Measurements from ENCODE around the gene CTNNA3. TPM values are rescaled to one million over a fixed set of nuclear protein-coding genes. Genes with fewer than 3 reads are reported as not detected.

The CTNNA3 gene
- total RNA-seq, 1 experiment from 2014 or later = 0.85 TPM

DNA sequence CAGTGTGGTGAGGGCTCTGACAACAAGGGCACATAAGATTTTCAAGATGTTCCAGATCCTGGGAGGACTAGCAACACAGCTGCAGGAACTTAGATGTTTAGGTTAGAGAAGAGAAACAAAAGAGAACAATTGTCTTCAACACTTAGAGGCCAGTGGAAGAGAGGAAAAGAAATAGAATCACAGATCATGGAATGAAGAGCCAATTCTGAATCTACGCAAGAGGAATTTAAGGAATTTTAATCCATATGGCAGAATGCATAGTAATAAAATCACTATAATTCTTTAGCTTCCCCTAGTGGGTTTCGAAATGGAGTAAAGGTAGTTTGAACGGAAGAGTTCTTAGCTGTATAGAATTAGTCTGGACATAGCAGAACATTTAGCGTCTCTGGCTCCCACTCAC, 884.8 kb downstream of the CTNNA3 start:
- POLR2A ChIA-PET = no interaction called here
- H3K36me3 ChIP-seq (ENCODE audit: control insufficient read depth, insufficient read depth, low read length) = no peaks in the 10 kb centered on the region
- no peaks in the 10 kb centered on the region for H3K9me3 ChIP-seq (ENCODE audit: control insufficient read depth, insufficient read depth, low read depth, low read length)
- BruUV-seq (replicated peaks) = no TSS peak
- CTCF ChIA-PET = no interaction called here
- DNase-seq (ENCODE audit: low read depth, low spot score) (no peak), ATAC-seq (no peak)
- no peaks in the 10 kb centered on the region for H3K4me1 ChIP-seq (ENCODE audit: control insufficient read depth, insufficient read depth, low read length)
- no peak overlapping the region for H3K4me3 ChIP-seq (ENCODE audit: low read depth in 2 of 2, low read length in 2 of 2)
- no peak for TF ChIP-seq SIN3A (IDR thresholded peaks at IDR 0.05; ENCODE audit: borderline replicate concordance, insufficient read depth, low read depth, low read length)
- no peak for TF ChIP-seq TCF7L2 (IDR thresholded peaks at IDR 0.05; ENCODE audit: low read depth, low read length)
- no peak for TF ChIP-seq POLR2AphosphoS5 (IDR thresholded peaks at IDR 0.05; ENCODE audit: low read depth, low read length)
- TF ChIP-seq, protein P1, sequence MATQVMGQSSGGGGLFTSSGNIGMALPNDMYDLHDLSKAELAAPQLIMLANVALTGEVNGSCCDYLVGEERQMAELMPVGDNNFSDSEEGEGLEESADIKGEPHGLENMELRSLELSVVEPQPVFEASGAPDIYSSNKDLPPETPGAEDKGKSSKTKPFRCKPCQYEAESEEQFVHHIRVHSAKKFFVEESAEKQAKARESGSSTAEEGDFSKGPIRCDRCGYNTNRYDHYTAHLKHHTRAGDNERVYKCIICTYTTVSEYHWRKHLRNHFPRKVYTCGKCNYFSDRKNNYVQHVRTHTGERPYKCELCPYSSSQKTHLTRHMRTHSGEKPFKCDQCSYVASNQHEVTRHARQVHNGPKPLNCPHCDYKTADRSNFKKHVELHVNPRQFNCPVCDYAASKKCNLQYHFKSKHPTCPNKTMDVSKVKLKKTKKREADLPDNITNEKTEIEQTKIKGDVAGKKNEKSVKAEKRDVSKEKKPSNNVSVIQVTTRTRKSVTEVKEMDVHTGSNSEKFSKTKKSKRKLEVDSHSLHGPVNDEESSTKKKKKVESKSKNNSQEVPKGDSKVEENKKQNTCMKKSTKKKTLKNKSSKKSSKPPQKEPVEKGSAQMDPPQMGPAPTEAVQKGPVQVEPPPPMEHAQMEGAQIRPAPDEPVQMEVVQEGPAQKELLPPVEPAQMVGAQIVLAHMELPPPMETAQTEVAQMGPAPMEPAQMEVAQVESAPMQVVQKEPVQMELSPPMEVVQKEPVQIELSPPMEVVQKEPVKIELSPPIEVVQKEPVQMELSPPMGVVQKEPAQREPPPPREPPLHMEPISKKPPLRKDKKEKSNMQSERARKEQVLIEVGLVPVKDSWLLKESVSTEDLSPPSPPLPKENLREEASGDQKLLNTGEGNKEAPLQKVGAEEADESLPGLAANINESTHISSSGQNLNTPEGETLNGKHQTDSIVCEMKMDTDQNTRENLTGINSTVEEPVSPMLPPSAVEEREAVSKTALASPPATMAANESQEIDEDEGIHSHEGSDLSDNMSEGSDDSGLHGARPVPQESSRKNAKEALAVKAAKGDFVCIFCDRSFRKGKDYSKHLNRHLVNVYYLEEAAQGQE (IDR thresholded peaks at IDR 0.05; ENCODE audit: insufficient read depth in 1 of 2, low read depth in 2 of 2, low read length in 1 of 2) = no peak
- TF ChIP-seq, protein P2, sequence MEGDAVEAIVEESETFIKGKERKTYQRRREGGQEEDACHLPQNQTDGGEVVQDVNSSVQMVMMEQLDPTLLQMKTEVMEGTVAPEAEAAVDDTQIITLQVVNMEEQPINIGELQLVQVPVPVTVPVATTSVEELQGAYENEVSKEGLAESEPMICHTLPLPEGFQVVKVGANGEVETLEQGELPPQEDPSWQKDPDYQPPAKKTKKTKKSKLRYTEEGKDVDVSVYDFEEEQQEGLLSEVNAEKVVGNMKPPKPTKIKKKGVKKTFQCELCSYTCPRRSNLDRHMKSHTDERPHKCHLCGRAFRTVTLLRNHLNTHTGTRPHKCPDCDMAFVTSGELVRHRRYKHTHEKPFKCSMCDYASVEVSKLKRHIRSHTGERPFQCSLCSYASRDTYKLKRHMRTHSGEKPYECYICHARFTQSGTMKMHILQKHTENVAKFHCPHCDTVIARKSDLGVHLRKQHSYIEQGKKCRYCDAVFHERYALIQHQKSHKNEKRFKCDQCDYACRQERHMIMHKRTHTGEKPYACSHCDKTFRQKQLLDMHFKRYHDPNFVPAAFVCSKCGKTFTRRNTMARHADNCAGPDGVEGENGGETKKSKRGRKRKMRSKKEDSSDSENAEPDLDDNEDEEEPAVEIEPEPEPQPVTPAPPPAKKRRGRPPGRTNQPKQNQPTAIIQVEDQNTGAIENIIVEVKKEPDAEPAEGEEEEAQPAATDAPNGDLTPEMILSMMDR (IDR thresholded peaks at IDR 0.05) = no peak
- intact Hi-C loops (cut with micrococcal nuclease; ENCODE audit: unreplicated experiment) (no loop called here), in situ Hi-C loops (cut with HindIII; ENCODE audit: low pct_unique_long_range_greater_than_20kb, low sequenced_read_pairs) (no loop called here)
- no peak overlapping the region for H3K27ac ChIP-seq (ENCODE audit: low read length)
- no peaks in the 10 kb centered on the region for H3K27me3 ChIP-seq (ENCODE audit: control insufficient read depth, insufficient read depth, low read length)

GRCh38 chr10:66809402-66809801, 886.6 kb downstream of the CTNNA3 start:
- BruUV-seq (replicated peaks) = no TSS peak
- Histone ChIP-seq H3K27me3 (ENCODE audit: control insufficient read depth, insufficient read depth, low read length) (no peaks in the 10 kb centered on the region), H3K4me3 (ENCODE audit: low read depth in 2 of 2, low read length in 2 of 2) (no peak overlapping the region), H3K36me3 (ENCODE audit: control insufficient read depth, insufficient read depth, low read length) (no peaks in the 10 kb centered on the region), H3K4me1 (ENCODE audit: control insufficient read depth, insufficient read depth, low read length) (no peaks in the 10 kb centered on the region), H3K9me3 (ENCODE audit: control insufficient read depth, insufficient read depth, low read depth, low read length) (no peaks in the 10 kb centered on the region), H3K27ac (ENCODE audit: low read length) (no peak overlapping the region)
- ChIA-PET POLR2A (no interaction called here), CTCF (no interaction called here)
- DNase-seq (ENCODE audit: low read depth, low spot score) (no peak), ATAC-seq (no peak)
- TF ChIP-seq POLR2AphosphoS5 (IDR thresholded peaks at IDR 0.05; ENCODE audit: low read depth, low read length) = no peak
- TF ChIP-seq TCF7L2 (IDR thresholded peaks at IDR 0.05; ENCODE audit: low read depth, low read length) = no peak
- no peak for TF ChIP-seq SIN3A (IDR thresholded peaks at IDR 0.05; ENCODE audit: borderline replicate concordance, insufficient read depth, low read depth, low read length)
- TF ChIP-seq, protein P1 (IDR thresholded peaks at IDR 0.05; ENCODE audit: insufficient read depth in 1 of 2, low read depth in 2 of 2, low read length in 1 of 2) = no peak
- TF ChIP-seq, protein P2 (IDR thresholded peaks at IDR 0.05) = no peak
- in situ Hi-C loops (cut with HindIII; ENCODE audit: low pct_unique_long_range_greater_than_20kb, low sequenced_read_pairs) (no loop called here), intact Hi-C loops (cut with micrococcal nuclease; ENCODE audit: unreplicated experiment) (no loop called here)
